HL-60 (cell line): Measurements from ENCODE around the gene LPXN.

ENCODE experiments used
- POLR2AphosphoS5 ChIP-seq: IDR thresholded peaks from 2 replicates; pipeline ENCODE4 v1.6.1; 2012; ENCODE audit warnings: low read depth
- TF ChIP-seq, protein P1 (sequence below): IDR thresholded peaks from one replicate; pipeline ENCODE4 v1.5.1; 2011; ENCODE audit warnings: low read length, control low read depth, inconsistent platforms; ENCODE audit not compliant: insufficient read depth

DNA sequence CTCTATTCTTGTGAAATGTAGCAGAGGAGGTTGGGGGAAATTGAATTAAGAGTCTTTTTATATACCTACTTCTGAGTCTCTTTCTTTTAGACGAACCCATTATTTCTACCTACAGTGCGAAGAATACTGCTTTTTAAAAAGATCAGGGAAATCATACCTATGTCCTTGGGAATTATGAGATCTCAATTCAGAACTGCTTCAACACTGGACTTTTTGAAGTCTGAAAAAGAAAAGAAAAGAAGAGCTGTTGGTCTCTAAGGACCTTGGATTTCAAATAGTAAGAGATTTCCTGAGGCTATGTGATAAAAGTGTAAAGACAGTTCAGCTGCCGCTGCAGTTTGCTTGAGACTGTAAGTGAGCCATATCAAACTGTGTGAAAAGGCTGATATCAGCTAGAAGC lies 64.0 kb downstream of the LPXN start:
- no peak for TF ChIP-seq POLR2AphosphoS5
- TF ChIP-seq, protein P1, sequence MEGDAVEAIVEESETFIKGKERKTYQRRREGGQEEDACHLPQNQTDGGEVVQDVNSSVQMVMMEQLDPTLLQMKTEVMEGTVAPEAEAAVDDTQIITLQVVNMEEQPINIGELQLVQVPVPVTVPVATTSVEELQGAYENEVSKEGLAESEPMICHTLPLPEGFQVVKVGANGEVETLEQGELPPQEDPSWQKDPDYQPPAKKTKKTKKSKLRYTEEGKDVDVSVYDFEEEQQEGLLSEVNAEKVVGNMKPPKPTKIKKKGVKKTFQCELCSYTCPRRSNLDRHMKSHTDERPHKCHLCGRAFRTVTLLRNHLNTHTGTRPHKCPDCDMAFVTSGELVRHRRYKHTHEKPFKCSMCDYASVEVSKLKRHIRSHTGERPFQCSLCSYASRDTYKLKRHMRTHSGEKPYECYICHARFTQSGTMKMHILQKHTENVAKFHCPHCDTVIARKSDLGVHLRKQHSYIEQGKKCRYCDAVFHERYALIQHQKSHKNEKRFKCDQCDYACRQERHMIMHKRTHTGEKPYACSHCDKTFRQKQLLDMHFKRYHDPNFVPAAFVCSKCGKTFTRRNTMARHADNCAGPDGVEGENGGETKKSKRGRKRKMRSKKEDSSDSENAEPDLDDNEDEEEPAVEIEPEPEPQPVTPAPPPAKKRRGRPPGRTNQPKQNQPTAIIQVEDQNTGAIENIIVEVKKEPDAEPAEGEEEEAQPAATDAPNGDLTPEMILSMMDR, result no peak
